Measurements from ENCODE around the gene XCR1. TPM values are rescaled to one million over a fixed set of nuclear protein-coding genes. Genes with fewer than 3 reads are reported as not detected.

Gene XCR1
- total and polyA plus RNA-seq, 2 donors (not counting 1 experiment from before 2014, with no cell fraction given) = 0.01 TPM; not detected in 1

DNA sequence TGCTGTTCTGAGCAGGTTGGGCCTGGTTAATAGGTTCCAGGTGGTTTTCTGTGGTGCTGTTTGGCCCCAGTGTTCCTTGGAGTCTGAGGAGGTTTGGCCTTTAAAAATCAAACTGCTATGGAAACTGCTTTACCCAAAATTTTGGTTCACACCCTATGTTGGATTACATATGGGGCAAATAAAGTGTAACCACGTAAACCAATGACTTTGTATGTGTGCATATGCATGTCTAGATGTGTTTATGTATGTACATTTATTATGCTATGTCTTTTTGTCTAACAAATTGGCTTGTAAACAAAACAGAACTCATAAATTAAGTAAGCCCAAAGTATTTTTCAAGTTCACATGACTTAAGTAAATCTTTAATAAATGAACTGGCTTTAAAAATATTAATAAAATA is 8.9 kb upstream of the XCR1 start:
- Histone ChIP-seq H3K4me3 (ENCODE audit: control extremely low read depth in 1 of 5, extremely low read depth in 1 of 5, insufficient read depth in 1 of 5, low read depth in 2 of 5, low read length in 4 of 5) (no peak overlapping the region), H2AFZ (ENCODE audit: insufficient read depth, low read depth, low read length, poor library complexity, severe bottlenecking) (no peak overlapping the region), H3K9me3 (ENCODE audit: control extremely low read depth in 1 of 3, control insufficient read depth in 2 of 3, insufficient read depth in 1 of 3, low read length in 2 of 3) (peaks cover 0 to 12% (median 10%) of the 10 kb centered on the region in 3 donors), H3K4me2 (replicated peaks; ENCODE audit: low read depth, low read length, poor library complexity, severe bottlenecking) (no peak overlapping the region), H3K27ac (ENCODE audit: low read length in 2 of 2) (no peak overlapping the region), H4K20me1 (ENCODE audit: control insufficient read depth, insufficient read depth, low read length, poor library complexity, severe bottlenecking) (no peaks in the 10 kb centered on the region), H3K9ac (ENCODE audit: low read length) (no peak overlapping the region), H3K4me1 (ENCODE audit: control insufficient read depth in 2 of 2, insufficient read depth in 2 of 2, low read length in 2 of 2) (no peaks in the 10 kb centered on the region), H3K79me2 (ENCODE audit: control insufficient read depth, insufficient read depth, low read length) (no peaks in the 10 kb centered on the region), H3K36me3 (replicated peaks in 1 of 2; ENCODE audit: control extremely low read depth in 1 of 2, control insufficient read depth in 1 of 2, extremely low read depth in 1 of 2, insufficient read depth in 2 of 2, low read length in 1 of 2) (no peaks in the 10 kb centered on the region), H3K27me3 (replicated peaks in 1 of 4; ENCODE audit: control extremely low read depth in 1 of 4, control insufficient read depth in 3 of 4, insufficient read depth in 4 of 4, low read length in 3 of 4) (no peaks in the 10 kb centered on the region)
- TF ChIP-seq, protein P1, sequence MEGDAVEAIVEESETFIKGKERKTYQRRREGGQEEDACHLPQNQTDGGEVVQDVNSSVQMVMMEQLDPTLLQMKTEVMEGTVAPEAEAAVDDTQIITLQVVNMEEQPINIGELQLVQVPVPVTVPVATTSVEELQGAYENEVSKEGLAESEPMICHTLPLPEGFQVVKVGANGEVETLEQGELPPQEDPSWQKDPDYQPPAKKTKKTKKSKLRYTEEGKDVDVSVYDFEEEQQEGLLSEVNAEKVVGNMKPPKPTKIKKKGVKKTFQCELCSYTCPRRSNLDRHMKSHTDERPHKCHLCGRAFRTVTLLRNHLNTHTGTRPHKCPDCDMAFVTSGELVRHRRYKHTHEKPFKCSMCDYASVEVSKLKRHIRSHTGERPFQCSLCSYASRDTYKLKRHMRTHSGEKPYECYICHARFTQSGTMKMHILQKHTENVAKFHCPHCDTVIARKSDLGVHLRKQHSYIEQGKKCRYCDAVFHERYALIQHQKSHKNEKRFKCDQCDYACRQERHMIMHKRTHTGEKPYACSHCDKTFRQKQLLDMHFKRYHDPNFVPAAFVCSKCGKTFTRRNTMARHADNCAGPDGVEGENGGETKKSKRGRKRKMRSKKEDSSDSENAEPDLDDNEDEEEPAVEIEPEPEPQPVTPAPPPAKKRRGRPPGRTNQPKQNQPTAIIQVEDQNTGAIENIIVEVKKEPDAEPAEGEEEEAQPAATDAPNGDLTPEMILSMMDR (IDR thresholded peaks at IDR 0.05) = no peak
- TF ChIP-seq EZH2 (IDR thresholded peaks at IDR 0.05; ENCODE audit: borderline replicate concordance, insufficient read depth, low read depth, low read length, poor library complexity, severe bottlenecking) = no peak
- Mint-ChIP-seq H3K27me3 (peaks cover 4% of the 10 kb centered on the region), H3K9me3 (ENCODE audit: insufficient read depth) (no peaks in the 10 kb centered on the region), H3K27ac (no peak overlapping the region), H3K4me1 (peaks cover 2% of the 10 kb centered on the region), H3K4me3 (no peak overlapping the region)
- no peak for ATAC-seq (ENCODE audit: low read depth)
- intact Hi-C loops (cut with micrococcal nuclease) = no loop called here
- DNase-seq = no peak
- ChIA-PET CTCF (no interaction called here), POLR2A (no interaction called here)
- WGBS (ENCODE audit: insufficient coverage) = no CpG with 5 or more reads among the region's 1 CpG

DNA sequence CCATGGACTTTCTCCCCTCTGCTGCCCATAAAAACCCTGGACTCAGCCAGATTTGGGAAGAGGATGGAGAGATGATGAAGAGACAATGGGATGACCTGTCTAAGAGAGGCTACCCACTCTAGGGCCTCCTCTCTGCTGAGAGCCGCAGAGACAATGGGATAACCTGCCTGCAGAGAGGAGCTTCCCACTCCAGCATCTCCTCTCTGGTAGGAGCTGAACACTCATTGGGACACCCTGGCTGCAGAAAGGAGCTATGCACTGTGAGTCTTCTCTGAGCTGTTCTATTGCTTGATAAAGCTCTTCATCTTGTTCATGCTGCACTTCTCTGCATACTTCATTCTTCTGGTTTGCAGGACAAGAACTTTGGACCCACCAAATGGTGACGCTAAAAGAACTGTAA is 4.5 kb upstream of the XCR1 start:
- no peak overlapping the region for H3K27ac Mint-ChIP-seq
- H3K4me3 Mint-ChIP-seq = no peak overlapping the region
- Histone ChIP-seq H3K79me2 (ENCODE audit: control insufficient read depth, insufficient read depth, low read length) (no peaks in the 10 kb centered on the region), H2AFZ (ENCODE audit: insufficient read depth, low read depth, low read length, poor library complexity, severe bottlenecking) (no peak overlapping the region), H3K27ac (ENCODE audit: low read length in 2 of 2) (no peak overlapping the region), H3K4me1 (ENCODE audit: control insufficient read depth in 2 of 2, insufficient read depth in 2 of 2, low read length in 2 of 2) (peaks cover 11 to 16% of the 10 kb centered on the region in 2 donors), H3K27me3 (replicated peaks in 1 of 4; ENCODE audit: control extremely low read depth in 1 of 4, control insufficient read depth in 3 of 4, insufficient read depth in 4 of 4, low read length in 3 of 4) (no peaks in the 10 kb centered on the region), H3K4me3 (ENCODE audit: control extremely low read depth in 1 of 5, extremely low read depth in 1 of 5, insufficient read depth in 1 of 5, low read depth in 2 of 5, low read length in 4 of 5) (no peak overlapping the region), H3K9me3 (ENCODE audit: control extremely low read depth in 1 of 3, control insufficient read depth in 2 of 3, insufficient read depth in 1 of 3, low read length in 2 of 3) (peaks cover 0 to 33% (median 28%) of the 10 kb centered on the region in 3 donors), H4K20me1 (ENCODE audit: control insufficient read depth, insufficient read depth, low read length, poor library complexity, severe bottlenecking) (no peaks in the 10 kb centered on the region), H3K4me2 (replicated peaks; ENCODE audit: low read depth, low read length, poor library complexity, severe bottlenecking) (no peak overlapping the region), H3K36me3 (replicated peaks in 1 of 2; ENCODE audit: control extremely low read depth in 1 of 2, control insufficient read depth in 1 of 2, extremely low read depth in 1 of 2, insufficient read depth in 2 of 2, low read length in 1 of 2) (no peaks in the 10 kb centered on the region), H3K9ac (ENCODE audit: low read length) (no peak overlapping the region)
- no peaks in the 10 kb centered on the region for H3K27me3 Mint-ChIP-seq
- CTCF ChIA-PET = interaction anchor here (0.8 to 1.8 kb wide), 2 partner anchors 21 to 94 kb away, joined by 3 to 4 read pairs; no protein-coding TSS in a partner anchor
- no peak for ATAC-seq (ENCODE audit: low read depth)
- POLR2A ChIA-PET = no interaction called here
- intact Hi-C loops (cut with micrococcal nuclease) = no loop called here
- DNase-seq = no peak
- no peak for TF ChIP-seq EZH2 (IDR thresholded peaks at IDR 0.05; ENCODE audit: borderline replicate concordance, insufficient read depth, low read depth, low read length, poor library complexity, severe bottlenecking)
- TF ChIP-seq, protein P1 (IDR thresholded peaks at IDR 0.05) = no peak
- peaks cover 8% of the 10 kb centered on the region for H3K9me3 Mint-ChIP-seq (ENCODE audit: insufficient read depth)
- WGBS (ENCODE audit: insufficient coverage) = 81% methylated on average over 2 of the region's 2 CpGs
- H3K4me1 Mint-ChIP-seq = peaks cover 16% of the 10 kb centered on the region

All from B cell (primary cell).